ENCODE data around the gene PRKD3. TPM values are rescaled to one million over a fixed set of nuclear protein-coding genes. Genes with fewer than 3 reads are reported as not detected.

PRKD3 gene
- total RNA-seq, 4 donors from 2014 or later = 39.0 to 57.3 (median 54.4) TPM

DNA sequence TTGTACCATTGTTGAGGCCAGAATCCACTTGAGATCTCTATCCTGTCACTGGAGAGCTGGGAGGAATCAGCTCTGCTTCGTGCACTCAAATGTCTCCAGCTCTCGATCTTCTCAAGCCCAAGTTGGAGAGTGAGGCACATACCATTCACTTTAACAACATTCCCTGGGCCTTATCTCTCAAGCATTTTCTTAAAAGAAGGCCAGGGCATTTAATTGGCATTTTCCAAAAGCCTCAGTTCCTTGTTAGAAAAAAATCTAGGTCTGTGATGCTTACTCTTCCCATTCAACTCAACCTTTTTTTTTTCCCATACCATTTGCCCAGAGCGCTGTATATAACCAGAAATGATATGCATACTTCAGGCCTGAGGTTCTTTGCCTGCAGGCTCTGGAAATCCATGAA lies 29.9 kb upstream of the PRKD3 start:
- WGBS, 2 donors = 89 to 90% methylated on average over 3 of the region's 3 CpGs

DNA sequence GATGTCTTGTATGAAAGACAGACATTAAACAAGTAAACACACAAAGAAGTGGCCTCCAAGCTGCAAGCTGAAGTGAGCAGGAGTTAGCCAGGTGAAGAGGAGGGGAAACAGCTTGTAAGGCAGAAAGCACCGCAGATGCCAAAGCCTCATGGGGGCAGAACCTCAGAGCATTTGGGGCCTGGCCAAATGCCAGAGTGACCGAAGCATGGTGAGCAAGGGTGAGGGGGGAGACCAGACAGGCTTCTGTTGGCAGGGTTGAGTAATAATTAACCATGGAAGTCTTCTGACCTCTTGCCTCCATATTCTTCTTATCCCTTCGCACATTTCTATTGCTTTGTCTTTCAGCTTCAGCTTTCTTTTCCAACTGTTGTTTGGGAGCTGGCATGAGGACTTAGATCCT lies 25.4 kb upstream of the PRKD3 start:
- Histone ChIP-seq H3K4me3 (no peak overlapping the region), H3K27me3 (no peaks in the 10 kb centered on the region), H3K36me3 (no peaks in the 10 kb centered on the region), H3K9me3 (no peaks in the 10 kb centered on the region), H3K4me1 (peaks cover 0 to 4% (median 4%) of the 10 kb centered on the region in 4 donors), H3K27ac (no peak overlapping the region)
- no peak for DNase-seq (ENCODE audit: low spot score in 2 of 2)
- 43 to 48% methylated on average over 3 of the region's 3 CpGs for WGBS, 2 donors
- TF ChIP-seq EP300 (IDR thresholded peaks at IDR 0.05) (no peak), POLR2A (IDR thresholded peaks at IDR 0.05) (no peak), CTCF (IDR thresholded peaks at IDR 0.05) (no peak)

More for the DNA sequence above, 29.9 kb upstream of the PRKD3 start:
- Histone ChIP-seq H3K27me3 (no peaks in the 10 kb centered on the region), H3K4me3 (no peak overlapping the region), H3K9me3 (no peaks in the 10 kb centered on the region), H3K27ac (no peak overlapping the region), H3K36me3 (no peaks in the 10 kb centered on the region), H3K4me1 (no peaks in the 10 kb centered on the region)
- no peak for DNase-seq (ENCODE audit: low spot score in 2 of 2)
- TF ChIP-seq CTCF (IDR thresholded peaks at IDR 0.05) (no peak), POLR2A (IDR thresholded peaks at IDR 0.05) (no peak), EP300 (IDR thresholded peaks at IDR 0.05) (no peak)

GRCh38 chr2:37349231-37349860 lies 24.7 kb upstream of the PRKD3 start:
- Histone ChIP-seq H3K9me3 (no peaks in the 10 kb centered on the region), H3K4me3 (no peak overlapping the region), H3K27ac (no peak overlapping the region), H3K36me3 (no peaks in the 10 kb centered on the region), H3K27me3 (no peaks in the 10 kb centered on the region), H3K4me1 (peaks cover 0 to 10% (median 5%) of the 10 kb centered on the region in 4 donors)
- 61 to 69% methylated on average over 3 of the region's 3 CpGs for WGBS, 2 donors
- TF ChIP-seq CTCF (IDR thresholded peaks at IDR 0.05) (no peak), POLR2A (IDR thresholded peaks at IDR 0.05) (no peak), EP300 (IDR thresholded peaks at IDR 0.05) (no peak)
- DNase-seq (ENCODE audit: low spot score in 2 of 2) = no peak

GRCh38 chr2:37348155-37348554 lies 23.5 kb upstream of the PRKD3 start:
- no peak for DNase-seq (ENCODE audit: low spot score in 2 of 2)
- no peak overlapping the region for H3K27ac ChIP-seq
- no peaks in the 10 kb centered on the region for H3K27me3 ChIP-seq
- H3K36me3 ChIP-seq = no peaks in the 10 kb centered on the region
- no peaks in the 10 kb centered on the region for H3K9me3 ChIP-seq
- peaks cover 0 to 22% (median 10%) of the 10 kb centered on the region in 4 donors for H3K4me1 ChIP-seq
- 78 to 79% methylated on average over 5 of the region's 5 CpGs for WGBS, 2 donors
- no peak for TF ChIP-seq CTCF (IDR thresholded peaks at IDR 0.05)
- no peak for TF ChIP-seq EP300 (IDR thresholded peaks at IDR 0.05)
- no peak for TF ChIP-seq POLR2A (IDR thresholded peaks at IDR 0.05)
- no peak overlapping the region for H3K4me3 ChIP-seq

DNA sequence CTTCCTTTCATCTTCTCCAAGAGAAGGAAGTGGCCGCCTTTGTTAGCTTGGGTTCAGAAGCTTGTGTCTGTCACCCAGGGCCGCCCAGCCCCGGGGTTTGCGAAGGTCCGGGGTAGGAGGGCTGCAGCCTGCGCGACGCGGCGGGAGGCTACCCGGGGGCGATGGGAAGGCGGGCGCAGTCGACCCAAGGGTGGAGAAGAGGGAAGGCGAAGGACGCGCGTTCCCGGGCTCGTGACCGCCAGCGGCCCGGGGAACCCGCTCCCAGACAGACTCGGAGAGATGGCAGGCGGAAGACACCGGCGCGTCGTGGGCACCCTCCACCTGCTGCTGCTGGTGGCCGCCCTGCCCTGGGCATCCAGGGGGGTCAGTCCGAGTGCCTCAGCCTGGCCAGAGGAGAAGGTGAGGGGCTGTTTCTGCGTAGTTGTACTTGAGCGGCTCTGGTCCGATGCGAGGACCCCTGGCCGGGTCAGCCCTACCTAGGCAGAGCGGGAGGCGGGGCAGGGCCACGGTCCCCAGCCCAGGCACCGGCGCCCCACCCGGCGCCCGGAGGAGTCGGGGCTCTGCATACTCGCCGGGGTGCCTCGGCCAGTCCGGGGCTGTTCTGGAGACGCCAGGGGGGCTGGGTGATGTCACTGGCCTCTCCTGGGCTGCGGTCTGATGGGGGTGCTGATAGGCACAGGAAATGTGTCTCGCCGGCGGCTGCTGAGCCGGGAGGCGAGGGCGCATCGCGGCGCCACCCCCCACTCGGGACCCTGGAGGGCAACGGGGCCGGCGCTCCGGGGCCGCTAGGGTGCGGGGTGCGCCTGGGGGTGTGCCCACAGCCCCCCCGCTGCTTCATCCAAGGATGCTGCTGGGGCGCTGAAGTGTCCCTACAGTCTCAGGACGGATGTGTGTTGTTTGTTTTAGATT lies 20.1 kb upstream of the PRKD3 start, which contains the start of gene QPCT:
QPCT (plus strand) TSS at position 178 of the 909 bp plus-strand sequence; CDS start at position 280, 102 bp downstream.
- DNase-seq (ENCODE audit: low spot score in 2 of 2) = peak; percentile 16 to 32
- WGBS, 2 donors = 6% methylated on average over 10 to 53 of the region's 73 CpGs
- TF ChIP-seq CTCF (IDR thresholded peaks at IDR 0.05) (no peak), POLR2A (IDR thresholded peaks at IDR 0.05) (no peak), EP300 (IDR thresholded peaks at IDR 0.05) (no peak)
- Histone ChIP-seq H3K4me1 (peaks cover 0 to 24% (median 10%) of the 10 kb centered on the region in 4 donors), H3K27me3 (no peaks in the 10 kb centered on the region), H3K9me3 (no peaks in the 10 kb centered on the region), H3K4me3 (peak within 1 kb of the TSS; percentile 56 to 76 (median 65)), H3K36me3 (no peaks in the 10 kb centered on the region), H3K27ac (peak within 1 kb of the TSS; percentile 9 to 85 (median 68))
